Upper lobe of left lung (tissue), 4 donors: ENCODE results near the gene YPEL2.

Source experiments
- POLR2A ChIP-seq, 4 donors: fragments of 450-650 bp; IDR thresholded peaks; one replicate each; pipeline ENCODE4 v1.5.1; 2016 to 2017; ENCODE audit warnings: antibody characterized with exemption in 4 of 4, mild to moderate bottlenecking in 2 of 4
- POLR2AphosphoS5 ChIP-seq, 2 donors: sonication (generic); formaldehyde crosslinking; IDR thresholded peaks; one replicate each; pipeline ENCODE4 v1.5.1; 2017; ENCODE audit warnings: antibody characterized with exemption in 2 of 2
- TF ChIP-seq, protein P1 (sequence below), 6 experiments: fragments of 450-650 bp in 4 of 6; fragments of 200-600 bp in 2 of 6; sonication (generic) in 2 of 6; IDR thresholded peaks; one replicate each; pipeline ENCODE4 v1.5.1; 2016 to 2019; ENCODE audit warnings: antibody characterized with exemption in 6 of 6

DNA sequence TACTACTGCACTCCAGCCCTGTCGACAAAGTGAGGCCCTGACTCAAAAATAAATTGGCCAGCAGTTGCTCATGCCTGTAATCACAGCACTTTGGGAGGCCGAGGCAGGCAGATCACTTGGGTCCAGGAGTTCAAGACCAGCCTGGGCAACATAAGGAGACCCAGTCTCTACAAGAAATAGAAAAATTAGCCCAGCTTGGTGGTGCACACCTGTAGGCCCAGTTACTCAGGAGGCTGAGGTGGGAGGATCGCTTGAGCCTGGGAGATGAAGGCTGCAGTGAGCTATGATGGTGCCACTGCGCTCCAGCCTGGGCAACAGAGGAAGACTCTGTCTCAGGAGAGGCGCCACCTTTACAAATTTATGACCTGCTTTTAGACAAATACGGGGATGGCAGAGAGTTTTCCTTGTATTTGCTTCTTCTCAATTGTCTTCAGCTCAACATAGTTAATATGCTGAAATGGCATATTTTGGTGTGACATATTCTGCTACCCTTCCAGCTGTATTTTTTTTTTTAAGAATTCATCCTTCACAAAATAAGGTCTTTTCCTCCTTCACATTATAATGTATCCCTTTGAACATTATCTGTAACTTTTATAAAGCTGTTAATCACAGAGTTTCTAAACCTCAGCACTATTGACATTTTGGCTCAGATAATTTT is 21.1 kb upstream of the YPEL2 start:
- no peak for TF ChIP-seq POLR2AphosphoS5 (IDR thresholded peaks at IDR 0.05)
- TF ChIP-seq, protein P1, sequence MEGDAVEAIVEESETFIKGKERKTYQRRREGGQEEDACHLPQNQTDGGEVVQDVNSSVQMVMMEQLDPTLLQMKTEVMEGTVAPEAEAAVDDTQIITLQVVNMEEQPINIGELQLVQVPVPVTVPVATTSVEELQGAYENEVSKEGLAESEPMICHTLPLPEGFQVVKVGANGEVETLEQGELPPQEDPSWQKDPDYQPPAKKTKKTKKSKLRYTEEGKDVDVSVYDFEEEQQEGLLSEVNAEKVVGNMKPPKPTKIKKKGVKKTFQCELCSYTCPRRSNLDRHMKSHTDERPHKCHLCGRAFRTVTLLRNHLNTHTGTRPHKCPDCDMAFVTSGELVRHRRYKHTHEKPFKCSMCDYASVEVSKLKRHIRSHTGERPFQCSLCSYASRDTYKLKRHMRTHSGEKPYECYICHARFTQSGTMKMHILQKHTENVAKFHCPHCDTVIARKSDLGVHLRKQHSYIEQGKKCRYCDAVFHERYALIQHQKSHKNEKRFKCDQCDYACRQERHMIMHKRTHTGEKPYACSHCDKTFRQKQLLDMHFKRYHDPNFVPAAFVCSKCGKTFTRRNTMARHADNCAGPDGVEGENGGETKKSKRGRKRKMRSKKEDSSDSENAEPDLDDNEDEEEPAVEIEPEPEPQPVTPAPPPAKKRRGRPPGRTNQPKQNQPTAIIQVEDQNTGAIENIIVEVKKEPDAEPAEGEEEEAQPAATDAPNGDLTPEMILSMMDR (IDR thresholded peaks at IDR 0.05), result no peak
- TF ChIP-seq POLR2A (IDR thresholded peaks at IDR 0.05), result no peak
